ENCODE results near the gene ZNF621.

DNA sequence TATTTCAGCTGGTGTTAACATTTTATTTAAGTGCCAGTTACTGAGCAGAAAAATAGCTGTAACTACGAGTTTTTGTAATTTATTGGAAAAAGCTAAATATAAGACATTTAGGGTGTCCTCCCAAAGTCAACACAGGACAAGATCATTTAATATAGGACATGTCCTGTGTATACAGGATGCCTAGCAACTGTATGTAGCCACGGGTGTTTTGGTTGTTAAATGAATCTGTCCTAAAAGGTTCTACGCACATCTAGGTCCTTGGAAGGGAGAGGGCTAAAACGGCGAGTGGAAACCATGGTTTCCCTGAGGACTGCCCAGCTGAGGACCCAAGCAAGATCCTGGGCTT lies 565 bp upstream of the ZNF621 start:
- TF ChIP-seq ZNF830 (tag by site-specific recombination; IDR thresholded peaks at IDR 0.05; ENCODE audit: low read depth) (no peak), SALL2 (tag by site-specific recombination; IDR thresholded peaks at IDR 0.05; ENCODE audit: borderline replicate concordance) (no peak), ZBTB21 (tag by site-specific recombination; IDR thresholded peaks at IDR 0.05) (no peak), CTCF (tag by site-specific recombination; IDR thresholded peaks at IDR 0.05) (no peak), ZNF157 (tag by site-specific recombination; IDR thresholded peaks at IDR 0.05) (no peak), ZNF416 (tag by site-specific recombination; IDR thresholded peaks at IDR 0.05) (no peak), ZNF423 (tag by site-specific recombination; IDR thresholded peaks at IDR 0.05) (no peak), ZNF501 (tag by site-specific recombination; IDR thresholded peaks at IDR 0.05) (no peak), ZNF274 (IDR thresholded peaks at IDR 0.05; ENCODE audit: low read length) (no peak), ZNF274 (tag by site-specific recombination; IDR thresholded peaks at IDR 0.05; ENCODE audit: borderline replicate concordance) (no peak), ZNF10 (tag by site-specific recombination; IDR thresholded peaks at IDR 0.05) (no peak), ZNF580 (tag by site-specific recombination; IDR thresholded peaks at IDR 0.05) (no peak)
- TF ChIP-seq, protein P1, sequence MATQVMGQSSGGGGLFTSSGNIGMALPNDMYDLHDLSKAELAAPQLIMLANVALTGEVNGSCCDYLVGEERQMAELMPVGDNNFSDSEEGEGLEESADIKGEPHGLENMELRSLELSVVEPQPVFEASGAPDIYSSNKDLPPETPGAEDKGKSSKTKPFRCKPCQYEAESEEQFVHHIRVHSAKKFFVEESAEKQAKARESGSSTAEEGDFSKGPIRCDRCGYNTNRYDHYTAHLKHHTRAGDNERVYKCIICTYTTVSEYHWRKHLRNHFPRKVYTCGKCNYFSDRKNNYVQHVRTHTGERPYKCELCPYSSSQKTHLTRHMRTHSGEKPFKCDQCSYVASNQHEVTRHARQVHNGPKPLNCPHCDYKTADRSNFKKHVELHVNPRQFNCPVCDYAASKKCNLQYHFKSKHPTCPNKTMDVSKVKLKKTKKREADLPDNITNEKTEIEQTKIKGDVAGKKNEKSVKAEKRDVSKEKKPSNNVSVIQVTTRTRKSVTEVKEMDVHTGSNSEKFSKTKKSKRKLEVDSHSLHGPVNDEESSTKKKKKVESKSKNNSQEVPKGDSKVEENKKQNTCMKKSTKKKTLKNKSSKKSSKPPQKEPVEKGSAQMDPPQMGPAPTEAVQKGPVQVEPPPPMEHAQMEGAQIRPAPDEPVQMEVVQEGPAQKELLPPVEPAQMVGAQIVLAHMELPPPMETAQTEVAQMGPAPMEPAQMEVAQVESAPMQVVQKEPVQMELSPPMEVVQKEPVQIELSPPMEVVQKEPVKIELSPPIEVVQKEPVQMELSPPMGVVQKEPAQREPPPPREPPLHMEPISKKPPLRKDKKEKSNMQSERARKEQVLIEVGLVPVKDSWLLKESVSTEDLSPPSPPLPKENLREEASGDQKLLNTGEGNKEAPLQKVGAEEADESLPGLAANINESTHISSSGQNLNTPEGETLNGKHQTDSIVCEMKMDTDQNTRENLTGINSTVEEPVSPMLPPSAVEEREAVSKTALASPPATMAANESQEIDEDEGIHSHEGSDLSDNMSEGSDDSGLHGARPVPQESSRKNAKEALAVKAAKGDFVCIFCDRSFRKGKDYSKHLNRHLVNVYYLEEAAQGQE (tag by site-specific recombination; IDR thresholded peaks at IDR 0.05): no peak
- TF ChIP-seq, protein P2, sequence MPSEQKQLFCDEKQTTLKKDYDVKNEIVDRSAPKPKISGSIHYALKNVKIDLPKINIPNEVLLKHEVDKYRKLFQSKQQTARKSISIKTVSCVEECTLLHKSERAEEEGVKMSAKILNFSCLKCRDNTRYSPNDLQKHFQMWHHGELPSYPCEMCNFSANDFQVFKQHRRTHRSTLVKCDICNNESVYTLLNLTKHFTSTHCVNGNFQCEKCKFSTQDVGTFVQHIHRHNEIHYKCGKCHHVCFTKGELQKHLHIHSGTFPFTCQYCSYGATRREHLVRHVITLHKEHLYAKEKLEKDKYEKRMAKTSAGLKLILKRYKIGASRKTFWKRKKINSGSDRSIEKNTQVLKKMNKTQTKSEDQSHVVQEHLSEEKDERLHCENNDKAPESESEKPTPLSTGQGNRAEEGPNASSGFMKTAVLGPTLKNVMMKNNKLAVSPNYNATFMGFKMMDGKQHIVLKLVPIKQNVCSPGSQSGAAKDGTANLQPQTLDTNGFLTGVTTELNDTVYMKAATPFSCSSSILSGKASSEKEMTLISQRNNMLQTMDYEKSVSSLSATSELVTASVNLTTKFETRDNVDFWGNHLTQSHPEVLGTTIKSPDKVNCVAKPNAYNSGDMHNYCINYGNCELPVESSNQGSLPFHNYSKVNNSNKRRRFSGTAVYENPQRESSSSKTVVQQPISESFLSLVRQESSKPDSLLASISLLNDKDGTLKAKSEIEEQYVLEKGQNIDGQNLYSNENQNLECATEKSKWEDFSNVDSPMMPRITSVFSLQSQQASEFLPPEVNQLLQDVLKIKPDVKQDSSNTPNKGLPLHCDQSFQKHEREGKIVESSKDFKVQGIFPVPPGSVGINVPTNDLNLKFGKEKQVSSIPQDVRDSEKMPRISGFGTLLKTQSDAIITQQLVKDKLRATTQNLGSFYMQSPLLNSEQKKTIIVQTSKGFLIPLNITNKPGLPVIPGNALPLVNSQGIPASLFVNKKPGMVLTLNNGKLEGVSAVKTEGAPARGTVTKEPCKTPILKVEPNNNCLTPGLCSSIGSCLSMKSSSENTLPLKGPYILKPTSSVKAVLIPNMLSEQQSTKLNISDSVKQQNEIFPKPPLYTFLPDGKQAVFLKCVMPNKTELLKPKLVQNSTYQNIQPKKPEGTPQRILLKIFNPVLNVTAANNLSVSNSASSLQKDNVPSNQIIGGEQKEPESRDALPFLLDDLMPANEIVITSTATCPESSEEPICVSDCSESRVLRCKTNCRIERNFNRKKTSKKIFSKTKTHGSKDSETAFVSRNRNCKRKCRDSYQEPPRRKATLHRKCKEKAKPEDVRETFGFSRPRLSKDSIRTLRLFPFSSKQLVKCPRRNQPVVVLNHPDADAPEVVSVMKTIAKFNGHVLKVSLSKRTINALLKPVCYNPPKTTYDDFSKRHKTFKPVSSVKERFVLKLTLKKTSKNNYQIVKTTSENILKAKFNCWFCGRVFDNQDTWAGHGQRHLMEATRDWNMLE (tag by site-specific recombination; conservative IDR thresholded peaks at IDR 0.05; ENCODE audit: low read depth): no peak
- TF ChIP-seq, protein P3, sequence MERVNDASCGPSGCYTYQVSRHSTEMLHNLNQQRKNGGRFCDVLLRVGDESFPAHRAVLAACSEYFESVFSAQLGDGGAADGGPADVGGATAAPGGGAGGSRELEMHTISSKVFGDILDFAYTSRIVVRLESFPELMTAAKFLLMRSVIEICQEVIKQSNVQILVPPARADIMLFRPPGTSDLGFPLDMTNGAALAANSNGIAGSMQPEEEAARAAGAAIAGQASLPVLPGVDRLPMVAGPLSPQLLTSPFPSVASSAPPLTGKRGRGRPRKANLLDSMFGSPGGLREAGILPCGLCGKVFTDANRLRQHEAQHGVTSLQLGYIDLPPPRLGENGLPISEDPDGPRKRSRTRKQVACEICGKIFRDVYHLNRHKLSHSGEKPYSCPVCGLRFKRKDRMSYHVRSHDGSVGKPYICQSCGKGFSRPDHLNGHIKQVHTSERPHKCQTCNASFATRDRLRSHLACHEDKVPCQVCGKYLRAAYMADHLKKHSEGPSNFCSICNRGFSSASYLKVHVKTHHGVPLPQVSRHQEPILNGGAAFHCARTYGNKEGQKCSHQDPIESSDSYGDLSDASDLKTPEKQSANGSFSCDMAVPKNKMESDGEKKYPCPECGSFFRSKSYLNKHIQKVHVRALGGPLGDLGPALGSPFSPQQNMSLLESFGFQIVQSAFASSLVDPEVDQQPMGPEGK (tag by site-specific recombination; IDR thresholded peaks at IDR 0.05): no peak
